HepG2 (cell line): ENCODE data around the gene PSMD9. TPM values are rescaled to one million over a fixed set of nuclear protein-coding genes. Genes with fewer than 3 reads are reported as not detected.
A peak's percentile ranks its signal among the peaks of the same experiment; 100 is the strongest.
"Not testable (repeated sequence)": the region's sequence is repeated elsewhere in the genome, so short reads cannot be mapped to it uniquely, and the experiment has no call there.

Experiments
- ATAC-seq: fragments of 200-7000 bp; cut with Tn5 transposase; 3 replicates; pipeline ENCODE4 v1.9.1; 2020; ENCODE audit warnings: mild to moderate bottlenecking, moderate library complexity
- BruUV-seq: library from RNA; stranded (reverse); fragments of 400-500 nt; replicated peaks from 2 replicates; lab custom pipeline; 2021; lab: Mats Ljungman, UMichigan
- CTCF ChIA-PET: fragments of 300-600 bp; formaldehyde crosslinking; extraction: SDS; loops from one replicate; lab custom pipeline; 2021; ENCODE audit warnings: low total read pairs, inconsistent platforms, low intra/inter-chr PET ratio; lab: Yijun Ruan, JAX
- POLR2A ChIA-PET: fragments of 350-600 bp; sonication (Branson Sonifier 250); formaldehyde crosslinking; loops from one replicate; lab custom pipeline; 2020; ENCODE audit warnings: antibody characterized with exemption, inconsistent platforms; lab: Yijun Ruan, JAX
- DNase-seq: peaks from one replicate; pipeline ENCODE4 v3.0.0-alpha.2; 2015; ENCODE audit warnings: low spot score
- FAIRE-seq: peaks from 3 replicates; lab custom pipeline; 2011; peaks lifted over from hg19 to GRCh38; lab: Jason Lieb, UNC
- H2AFZ ChIP-seq: one replicate; pipeline ENCODE4 v1.6.1; 2011; ENCODE audit warnings: low read length, inconsistent platforms
- H3K27ac ChIP-seq: fragments of 300-600 bp; 3 replicates; pipeline ENCODE4 v1.8.0; 2011; ENCODE audit warnings: mixed run types, mild to moderate bottlenecking, mixed read lengths, low read length, inconsistent platforms; ENCODE audit not compliant: insufficient read depth; ENCODE audit errors: extremely low read length
- H3K27me3 ChIP-seq, 2 experiments: fragments of 200-600 bp in 1 of 2; 2 replicates in 1 of 2; 3 replicates in 1 of 2; pipeline versions ENCODE4 v1.6.0 to v1.8.0; 2011; ENCODE audit warnings: low read length in 2 of 2, mild to moderate bottlenecking in 2 of 2, moderate library complexity in 2 of 2, inconsistent platforms in 1 of 2; ENCODE audit not compliant: insufficient read depth in 2 of 2, control insufficient read depth in 1 of 2
- H3K36me3 ChIP-seq, 2 experiments: fragments of 200-600 bp in 1 of 2; replicated peaks in 1 of 2; 2 replicates in 1 of 2; 3 replicates in 1 of 2; pipeline versions ENCODE4 v1.5.1 to v1.8.0; 2011; ENCODE audit warnings: low read length in 2 of 2, inconsistent platforms in 1 of 2; ENCODE audit not compliant: insufficient read depth in 2 of 2, control insufficient read depth in 1 of 2
- H3K4me1 ChIP-seq: 2 replicates; pipeline ENCODE4 v1.5.1; 2012; ENCODE audit warnings: low read length, inconsistent platforms; ENCODE audit not compliant: insufficient read depth
- H3K4me2 ChIP-seq: 2 replicates; pipeline ENCODE4 v1.6.0; 2011; ENCODE audit warnings: low read depth, low read length, inconsistent platforms
- H3K4me3 ChIP-seq, 3 experiments: fragments of 200-600 bp in 1 of 3; sonication (generic), shearing (Covaris generic) in 1 of 3; replicated peaks in 1 of 3; 2 replicates each; pipeline ENCODE4 v1.5.1; 2011 to 2016; ENCODE audit warnings: low read length in 3 of 3, inconsistent platforms in 2 of 3, low read depth in 2 of 3, mild to moderate bottlenecking in 2 of 3, control low read depth in 1 of 3, mixed read lengths in 1 of 3; ENCODE audit not compliant: insufficient read depth in 1 of 3
- H3K79me2 ChIP-seq: one replicate; pipeline ENCODE4 v1.6.1; 2011; ENCODE audit warnings: low read length, inconsistent platforms; ENCODE audit not compliant: insufficient read depth
- H3K9ac ChIP-seq: 2 replicates; pipeline ENCODE4 v1.6.0; 2011; ENCODE audit warnings: mild to moderate bottlenecking, low read depth, low read length, inconsistent platforms; ENCODE audit not compliant: insufficient read depth
- H3K9me3 ChIP-seq: 2 replicates; pipeline ENCODE4 v1.5.1; 2012; ENCODE audit warnings: mild to moderate bottlenecking, low read length
- H4K20me1 ChIP-seq: 2 replicates; pipeline ENCODE4 v1.6.0; 2011; ENCODE audit warnings: inconsistent platforms, mild to moderate bottlenecking, low read length, moderate library complexity; ENCODE audit not compliant: insufficient read depth
- FOSL2 ChIP-seq: sonication (generic); formaldehyde crosslinking; IDR thresholded peaks from 2 replicates; pipeline ENCODE4 v1.4.0; 2020; ENCODE audit warnings: missing genetic modification reagents
- FUBP1 ChIP-seq: sonication (generic); formaldehyde crosslinking; IDR thresholded peaks from 2 replicates; pipeline ENCODE4 v1.5.1; 2020; ENCODE audit warnings: missing genetic modification reagents, mild to moderate bottlenecking, borderline replicate concordance
- KDM5A ChIP-seq: fragments of 200-600 bp; sonication (generic); IDR thresholded peaks from 2 replicates; pipeline ENCODE4 v1.7.0; 2018; ENCODE audit warnings: antibody characterized with exemption, mild to moderate bottlenecking, low read length, borderline replicate concordance
- PAXIP1 ChIP-seq: sonication (generic); formaldehyde crosslinking; conservative IDR thresholded peaks from 2 replicates; pipeline ENCODE4 v1.4.0; 2020; ENCODE audit warnings: mild to moderate bottlenecking, missing genetic modification reagents, moderate library complexity
- PPARG ChIP-seq: conservative IDR thresholded peaks from 2 replicates; pipeline ENCODE4 v1.6.1; 2016; ENCODE audit warnings: missing biosample characterization, missing genetic modification reagents
- RARA ChIP-seq: IDR thresholded peaks from 2 replicates; pipeline ENCODE4 v1.6.1; 2016; ENCODE audit warnings: missing genetic modification reagents, missing compliant biosample characterization
- ZBTB37 ChIP-seq: sonication (generic); formaldehyde crosslinking; IDR thresholded peaks from 2 replicates; pipeline ENCODE4 v1.4.0; 2020; ENCODE audit warnings: mild to moderate bottlenecking, missing genetic modification reagents
- ZNF256 ChIP-seq: sonication (generic); formaldehyde crosslinking; conservative IDR thresholded peaks from 2 replicates; pipeline ENCODE4 v1.4.0; 2020; ENCODE audit warnings: missing genetic modification reagents
- ZNF496 ChIP-seq: sonication (generic); formaldehyde crosslinking; IDR thresholded peaks from 2 replicates; pipeline ENCODE4 v1.8.1; 2023; ENCODE audit warnings: mild to moderate bottlenecking, moderate library complexity, missing genetic modification reagents; ENCODE audit not compliant: insufficient replicate concordance
- ZSCAN30 ChIP-seq: sonication (generic); formaldehyde crosslinking; IDR thresholded peaks from 2 replicates; pipeline ENCODE4 v1.5.0; 2020; ENCODE audit warnings: mild to moderate bottlenecking, missing genetic modification reagents
- WGBS: methylation state at CpG from one replicate; pipeline ENCODE4 v1.1.6; 2017; ENCODE audit warnings: low lambda C conversion rate; 5-methylcytosine and 5-hydroxymethylcytosine counted together
- in situ Hi-C: cut with HindIII; loops from 2 replicates; pipeline ENCODE4 v1.10.0; 2017; ENCODE audit warnings: low pct_unique_long_range_greater_than_20kb; ENCODE audit not compliant: extremely low pct_ligation_motif_present
- intact Hi-C: fragments of 100-400 bp; cut with micrococcal nuclease; formaldehyde crosslinking; loops from one replicate; pipeline ENCODE4 v1.10.0; 2022; ENCODE audit not compliant: unreplicated experiment
- polyA plus RNA-seq, 8 experiments: library from polyadenylated mRNA; depleted of rRNA in 3 of 8; stranded (reverse) in 7 of 8; unstranded in 1 of 8; fragments of >200 nt; fragmentation: Illumina TruSeq in 4 of 8; extraction: Trizol in 4 of 8; gene quantifications; 2 replicates each; pipeline versions ENCODE4 v1.2.1 to v1.2.3, GENCODE V29; 2011 to 2016; ENCODE audit warnings: low read depth in 4 of 8, missing spikeins in 1 of 8, mixed read lengths in 1 of 8; ENCODE audit not compliant: insufficient read depth in 1 of 8
- total RNA-seq, 5 experiments: library from RNA; depleted of rRNA; stranded (reverse); fragments of >200 nt; fragmentation: Illumina TruSeq; extraction: Trizol; gene quantifications; 2 replicates each; pipeline ENCODE4 v1.2.3, GENCODE V29; 2016; ENCODE audit warnings: low read depth in 1 of 5

PSMD9 gene
- total and polyA plus RNA-seq, 2 of the 13 experiments (the other 11 are each of a cell fraction or from before 2014, with no cell fraction given), result 41.4 to 61.1 TPM

GRCh38 chr12:121885129-121885528, 3.5 kb upstream of the PSMD9 start:
- BruUV-seq, H3K27ac ChIP-seq, H4K20me1 ChIP-seq, CTCF ChIA-PET, H3K4me3 ChIP-seq, ATAC-seq, intact Hi-C loops, POLR2A ChIA-PET, DNase-seq, FAIRE-seq, H3K27me3 ChIP-seq, H3K4me2 ChIP-seq, H2AFZ ChIP-seq, H3K36me3 ChIP-seq, H3K9me3 ChIP-seq, H3K9ac ChIP-seq: not testable (repeated sequence)
- Histone ChIP-seq H3K79me2 (peaks cover 13% of the 10 kb centered on the region), H3K4me1 (peaks cover 51% of the 10 kb centered on the region)
- in situ Hi-C loops, result loop anchor here (5.0 kb wide), 1 partner anchor 93 kb away; the partner anchor contains the start of gene RHOF
- 65% methylated on average over 11 of the region's 11 CpGs for WGBS
- 0 out of 2 replicates have a peak, but pooled peaks have one; percentile 8 for TF ChIP-seq FOSL2 (CRISPR knock-in tag)

- Histone ChIP-seq H3K36me3 (peaks cover 1 to 4% of the 10 kb centered on the region in 2 experiments; a peak in 2 of 5 replicates), H3K9me3 (no peaks in the 10 kb centered on the region), H3K9ac (peak overlapping the region; percentile 62), H3K27ac (peak overlapping the region; percentile 37), H3K79me2 (peaks cover 23% of the 10 kb centered on the region), H3K27me3 (no peaks in the 10 kb centered on the region; a peak in 1 of 5 replicates), H4K20me1 (no peaks in the 10 kb centered on the region), H3K4me1 (peaks cover 36% of the 10 kb centered on the region), H2AFZ (no peak overlapping the region), H3K4me2 (peak overlapping the region; percentile 83), H3K4me3 (peak overlapping the region; percentile 28 to 87 (median 47); a peak in 5 of 6 replicates)
- ChIA-PET POLR2A (interaction anchor here (0.6 to 3.8 kb wide), 18 partner anchors 9 to 1055 kb away, joined by 3 to 39 read pairs (median 4); partner anchors contain the start of gene HPD), CTCF (interaction anchor here (0.7 to 2.7 kb wide), 3 partner anchors 65 to 94 kb away, joined by 5 to 22 read pairs (median 6); partner anchors contain the start of gene RHOF)
- 9% methylated on average over 6 of the region's 6 CpGs for WGBS
- DNase-seq (no peak), ATAC-seq (no peak), FAIRE-seq (no peak)
- intact Hi-C loops, result loop anchor here (1.0 kb wide), 1 partner anchor 29 kb away; no protein-coding TSS in a partner anchor
- in situ Hi-C loops, result loop anchor here (5.0 kb wide), 1 partner anchor 96 kb away; the partner anchor contains the start of gene RHOF
- TSS peak; percentile 98 for BruUV-seq
- TF ChIP-seq RARA (CRISPR knock-in tag), result no peak
- TF ChIP-seq ZSCAN30 (CRISPR knock-in tag), result no peak
- TF ChIP-seq ZNF496 (CRISPR knock-in tag), result no peak
- no peak for TF ChIP-seq ZBTB37 (CRISPR knock-in tag)
- no peak for TF ChIP-seq PAXIP1
- TF ChIP-seq KDM5A, result 0 out of 2 replicates have a peak, but pooled peaks have one; percentile 6
- TF ChIP-seq ZNF256, result no peak
- TF ChIP-seq PPARG (CRISPR knock-in tag), result no peak
- TF ChIP-seq FUBP1 (CRISPR knock-in tag), result no peak
Measured at GRCh38 chr12:121888083-121888477, 510 bp upstream of the PSMD9 start.
